ENCODE data around the gene ZDHHC14. TPM values are rescaled to one million over a fixed set of nuclear protein-coding genes. Genes with fewer than 3 reads are reported as not detected.

The ZDHHC14 gene
- 1 to 10 TPM; 1.7 to 2.5 TPM for total RNA-seq

- DNase-seq (peak; percentile 89), ATAC-seq (peak; percentile 76)
- peaks cover 3% of the 10 kb centered on the region for H3K36me3 Mint-ChIP-seq (ENCODE audit: low read depth)
- H3K27ac Mint-ChIP-seq: peak within 1 kb of the TSS; percentile 73
- ChIA-PET CTCF (interaction anchor here (1.5 to 2.0 kb wide), 2 partner anchors 11 to 57 kb away, joined by 4 to 10 read pairs; no protein-coding TSS in a partner anchor), POLR2A (interaction anchor here (1.1 to 2.1 kb wide), 3 partner anchors 10 to 116 kb away, joined by 3 to 8 read pairs (median 4); partner anchors contain the start of gene TMEM242)
- H3K4me1 Mint-ChIP-seq (ENCODE audit: low read depth): peaks cover 40% of the 10 kb centered on the region
- intact Hi-C loops (cut with micrococcal nuclease): loop anchor here (5.0 kb wide), 1 partner anchor 59 kb away; the partner anchor contains the start of gene TMEM242
- TF ChIP-seq CTCF (IDR thresholded peaks at IDR 0.05): no peak
- H3K4me3 Mint-ChIP-seq: peak within 1 kb of the TSS; percentile 79
- H3K9me3 Mint-ChIP-seq: no peaks in the 10 kb centered on the region
- H3K27me3 Mint-ChIP-seq: peaks cover 7% of the 10 kb centered on the region
Measured at GRCh38 chr6:157380779-157381561, at the start of gene ZDHHC14. Gene ZDHHC14, plus strand, starts transcription at chr6:157381190.

GRCh38 chr6:157332813-157333212, 48.2 kb upstream of the ZDHHC14 start:
- H3K27me3 Mint-ChIP-seq: peaks cover 29% of the 10 kb centered on the region
- no peaks in the 10 kb centered on the region for H3K36me3 Mint-ChIP-seq (ENCODE audit: low read depth)
- no peak overlapping the region for H3K27ac Mint-ChIP-seq
- ChIA-PET POLR2A (interaction anchor here (2.3 kb wide), 1 partner anchor 9 kb away, joined by 8 read pairs; the partner anchor contains the start of gene TMEM242), CTCF (interaction anchor here (2.2 to 4.7 kb wide), 3 partner anchors 8 to 334 kb away, joined by 12 to 40 read pairs (median 28); partner anchors contain the start of gene TMEM242)
- TF ChIP-seq CTCF (IDR thresholded peaks at IDR 0.05): no peak
- DNase-seq: no peak
- no peaks in the 10 kb centered on the region for H3K9me3 Mint-ChIP-seq
- no peak for ATAC-seq
- no peak overlapping the region for H3K4me3 Mint-ChIP-seq
- intact Hi-C loops (cut with micrococcal nuclease): no loop called here
- H3K4me1 Mint-ChIP-seq (ENCODE audit: low read depth): peaks cover 4% of the 10 kb centered on the region

- H3K27me3 Mint-ChIP-seq: peaks cover 24% of the 10 kb centered on the region
- intact Hi-C loops (cut with micrococcal nuclease): no loop called here
- no peaks in the 10 kb centered on the region for H3K9me3 Mint-ChIP-seq
Measured at GRCh38 chr6:157333537-157333936, 47.5 kb upstream of the ZDHHC14 start.

GRCh38 chr6:157333956-157334355, 47.0 kb upstream of the ZDHHC14 start:
- intact Hi-C loops (cut with micrococcal nuclease): no loop called here

More at GRCh38 chr6:157333537-157333936, 47.5 kb upstream of the ZDHHC14 start:
- CTCF ChIA-PET: interaction anchor here (0.8 to 4.7 kb wide), 5 partner anchors 9 to 333 kb away, joined by 3 to 40 read pairs (median 12); partner anchors contain the start of gene TMEM242
- ATAC-seq (no peak), DNase-seq (no peak)
- peaks cover under 1% of the 10 kb centered on the region for H3K4me1 Mint-ChIP-seq (ENCODE audit: low read depth)
- no peak overlapping the region for H3K4me3 Mint-ChIP-seq
- no peak for TF ChIP-seq CTCF (IDR thresholded peaks at IDR 0.05)
- no peak overlapping the region for H3K27ac Mint-ChIP-seq
- POLR2A ChIA-PET: interaction anchor here (2.3 kb wide), 1 partner anchor 10 kb away, joined by 8 read pairs; the partner anchor contains the start of gene TMEM242
- H3K36me3 Mint-ChIP-seq (ENCODE audit: low read depth): no peaks in the 10 kb centered on the region

More at GRCh38 chr6:157333956-157334355, 47.0 kb upstream of the ZDHHC14 start:
- H3K27me3 Mint-ChIP-seq: peaks cover 24% of the 10 kb centered on the region
- no peaks in the 10 kb centered on the region for H3K9me3 Mint-ChIP-seq
- no peak overlapping the region for H3K27ac Mint-ChIP-seq
- no peak for DNase-seq
- no peak for ATAC-seq
- no peak for TF ChIP-seq CTCF (IDR thresholded peaks at IDR 0.05)
- H3K36me3 Mint-ChIP-seq (ENCODE audit: low read depth): no peaks in the 10 kb centered on the region
- H3K4me3 Mint-ChIP-seq: no peak overlapping the region
- POLR2A ChIA-PET: interaction anchor here (2.3 kb wide), 1 partner anchor 10 kb away, joined by 8 read pairs; the partner anchor contains the start of gene TMEM242
- CTCF ChIA-PET: interaction anchor here (0.8 to 4.7 kb wide), 7 partner anchors 9 to 333 kb away, joined by 3 to 40 read pairs (median 5); partner anchors contain the start of gene TMEM242
- H3K4me1 Mint-ChIP-seq (ENCODE audit: low read depth): no peaks in the 10 kb centered on the region

All from activated CD8-positive, alpha-beta T cell treated with anti-CD3 and anti-CD28 coated beads for 36 hours (primary cell).